GM12891 (cell line): ENCODE data around the gene CADM1.

Experiments used
- POLR2A ChIP-seq: IDR thresholded peaks from 2 replicates; pipeline ENCODE4 v1.6.1; 2011; ENCODE audit warnings: low read depth, low read length, control low read depth
- POLR2AphosphoS5 ChIP-seq: IDR thresholded peaks from 2 replicates; pipeline ENCODE4 v1.6.1; 2011; ENCODE audit warnings: low read depth, low read length, control low read depth
- SPI1 ChIP-seq: IDR thresholded peaks from 2 replicates; pipeline ENCODE4 v1.6.1; 2011; ENCODE audit warnings: low read depth, low read length, control low read depth
- TAF1 ChIP-seq: IDR thresholded peaks from 2 replicates; pipeline ENCODE4 v1.6.1; 2011; ENCODE audit warnings: low read depth, low read length, control low read depth

- TF ChIP-seq POLR2A (no peak), POLR2AphosphoS5 (no peak), TAF1 (no peak), SPI1 (no peak)
Measured at GRCh38 chr11:115406404-115406803, 97.8 kb downstream of the CADM1 start.
